Suprapubic skin (tissue), 3 donors: Measurements from ENCODE around the gene THAP11.

Source experiments
- CTCF ChIP-seq, 2 donors: fragments of 200-600 bp in 1 of 2; fragments of 450-650 bp in 1 of 2; sonication (generic) in 1 of 2; IDR thresholded peaks; one replicate each; pipeline ENCODE4 v1.5.1; 2016 to 2019; ENCODE audit warnings: antibody characterized with exemption in 2 of 2, mild to moderate bottlenecking in 1 of 2, moderate library complexity in 1 of 2
- POLR2AphosphoS5 ChIP-seq, 3 donors: sonication (generic); formaldehyde crosslinking; IDR thresholded peaks; one replicate each; pipeline ENCODE4 v1.6.1; 2017; ENCODE audit warnings: antibody characterized with exemption in 3 of 3

- TF ChIP-seq CTCF (IDR thresholded peaks at IDR 0.05) (no peak), POLR2AphosphoS5 (IDR thresholded peaks at IDR 0.05) (no peak)
Measured at GRCh38 chr16:67884684-67885083, 42.6 kb downstream of the THAP11 start, which contains the start of gene NRN1L.
